A549 (cell line): ENCODE data around the gene HSD17B1. TPM values are rescaled to one million over a fixed set of nuclear protein-coding genes. Genes with fewer than 3 reads are reported as not detected.

Source experiments
- ATAC-seq, 2 experiments: fragments of 200-7000 bp in 1 of 2; fragments of >200 bp in 1 of 2; cut with Nextera tagmentation in 1 of 2; cut with Tn5 transposase in 1 of 2; 3 replicates each; pipeline versions ENCODE4 v1.8.0 to v1.9.1; 2018 to 2020; ENCODE audit warnings: mild to moderate bottlenecking in 1 of 2, moderate library complexity in 1 of 2
- CTCF ChIA-PET: fragments of 300-600 bp; sonication (Branson Sonifier 250); formaldehyde crosslinking; extraction: SDS; loops from one replicate; lab custom pipeline; 2021; ENCODE audit warnings: antibody characterized with exemption, inconsistent platforms; lab: Yijun Ruan, JAX
- POLR2A ChIA-PET: fragments of 350-600 bp; formaldehyde crosslinking; extraction: SDS; loops from one replicate; lab custom pipeline; 2021; ENCODE audit warnings: antibody characterized with exemption, inconsistent platforms; lab: Yijun Ruan, JAX
- DNase-seq, 2 experiments: peaks; one replicate each; pipeline versions ENCODE4 v3.0.0 to v3.0.0-alpha.2; 2011 to 2016; ENCODE audit warnings: low read depth in 1 of 2, low spot score in 1 of 2
- FAIRE-seq: peaks from 2 replicates; lab custom pipeline; 2011; peaks lifted over from hg19 to GRCh38; lab: Jason Lieb, UNC
- H3K27ac ChIP-seq, 2 experiments: fragments of >200 bp; sonication (Bioruptor Twin); formaldehyde crosslinking; 3 replicates each; pipeline ENCODE4 v1.5.1; 2016 to 2017
- H3K4me1 ChIP-seq: fragments of >200 bp; sonication (Bioruptor Twin); formaldehyde crosslinking; 3 replicates; pipeline ENCODE4 v1.6.1; 2016
- H3K4me2 ChIP-seq: fragments of >200 bp; sonication (Bioruptor Twin); formaldehyde crosslinking; 3 replicates; pipeline ENCODE4 v1.6.1; 2016
- H3K4me3 ChIP-seq: fragments of >200 bp; sonication (Bioruptor Twin); formaldehyde crosslinking; 3 replicates; pipeline ENCODE4 v1.5.1; 2016
- H3K9me3 ChIP-seq: fragments of >200 bp; sonication (Bioruptor Twin); formaldehyde crosslinking; 3 replicates; pipeline ENCODE4 v1.6.1; 2016
- EHMT2 ChIP-seq: fragments of 200-600 bp; sonication (generic); IDR thresholded peaks from 2 replicates; pipeline ENCODE4 v1.6.1; 2016; ENCODE audit warnings: antibody characterized with exemption, low read depth, mild to moderate bottlenecking, moderate library complexity
- ESRRA ChIP-seq: fragments of 150-350 bp; IDR thresholded peaks from 2 replicates; pipeline ENCODE4 v1.6.1; 2014; ENCODE audit warnings: mild to moderate bottlenecking, low read length, borderline replicate concordance
- FOXS1 ChIP-seq: fragments of 250-450 bp; sonication (Bioruptor Pico); IDR thresholded peaks from 2 replicates; pipeline ENCODE4 v1.5.0; 2020; ENCODE audit warnings: mild to moderate bottlenecking, moderate library complexity
- GATA3 ChIP-seq: IDR thresholded peaks from 2 replicates; pipeline ENCODE4 v1.6.1; 2012; ENCODE audit warnings: borderline replicate concordance
- HEYL ChIP-seq: fragments of 250-450 bp; sonication (Bioruptor Pico); IDR thresholded peaks from 2 replicates; pipeline ENCODE4 v1.8.0; 2021; ENCODE audit warnings: mild to moderate bottlenecking, moderate library complexity
- HOXB13 ChIP-seq: fragments of 250-450 bp; sonication (Bioruptor Pico); IDR thresholded peaks from 2 replicates; pipeline ENCODE4 v1.5.0; 2020; ENCODE audit warnings: low read depth, mild to moderate bottlenecking, moderate library complexity
- HOXB5 ChIP-seq: fragments of 250-450 bp; sonication (Bioruptor Pico); IDR thresholded peaks from 2 replicates; pipeline ENCODE4 v1.5.0; 2020; ENCODE audit warnings: mild to moderate bottlenecking, moderate library complexity
- JUNB ChIP-seq: fragments of >200 bp; sonication (Bioruptor Twin); formaldehyde crosslinking; IDR thresholded peaks from 2 replicates; pipeline ENCODE4 v1.6.1; 2016
- KDM1A ChIP-seq: fragments of 200-600 bp; sonication (generic); IDR thresholded peaks from 2 replicates; pipeline ENCODE4 v1.6.1; 2016; ENCODE audit warnings: low read depth, mild to moderate bottlenecking
- NR3C1 ChIP-seq: fragments of >200 bp; sonication (Bioruptor Twin); formaldehyde crosslinking; IDR thresholded peaks from 3 replicates; pipeline ENCODE4 v1.6.1; 2017
- POLR2AphosphoS2 ChIP-seq: conservative IDR thresholded peaks from 2 replicates; pipeline ENCODE4 v1.6.1; 2012; ENCODE audit warnings: low read length, improper control_type of control experiment, inconsistent platforms
- RAD21 ChIP-seq, 2 experiments: fragments of >200 bp in 1 of 2; sonication (Bioruptor Twin) in 1 of 2; formaldehyde crosslinking in 1 of 2; IDR thresholded peaks in 1 of 2; conservative IDR thresholded peaks in 1 of 2; 2 replicates in 1 of 2; 3 replicates in 1 of 2; pipeline ENCODE4 v1.6.1; 2012 to 2018; ENCODE audit warnings: inconsistent platforms in 1 of 2
- RFX5 ChIP-seq: fragments of 450-650 bp; IDR thresholded peaks from 2 replicates; pipeline ENCODE4 v1.7.1; 2014; ENCODE audit warnings: antibody characterized with exemption, mild to moderate bottlenecking, moderate library complexity
- TP53 ChIP-seq: fragments of 250-450 bp; sonication (Bioruptor Pico); IDR thresholded peaks from 2 replicates; pipeline ENCODE4 v1.5.0; 2021; ENCODE audit warnings: mild to moderate bottlenecking, moderate library complexity
- USF2 ChIP-seq: fragments of 450-650 bp; IDR thresholded peaks from 2 replicates; pipeline ENCODE4 v1.6.1; 2014; ENCODE audit warnings: antibody characterized with exemption
- ZFP36 ChIP-seq: fragments of 450-650 bp; IDR thresholded peaks from 2 replicates; pipeline ENCODE4 v1.6.1; 2014; ENCODE audit warnings: borderline replicate concordance; ENCODE audit not compliant: partially characterized antibody
- ZSCAN20 ChIP-seq: fragments of 250-450 bp; sonication (Bioruptor Pico); IDR thresholded peaks from 2 replicates; pipeline ENCODE4 v1.8.0; 2022; ENCODE audit warnings: mild to moderate bottlenecking, moderate library complexity
- WGBS: methylation state at CpG from one replicate; pipeline ENCODE4 v1.1.6; 2017; ENCODE audit errors: missing lambda C conversion rate; 5-methylcytosine and 5-hydroxymethylcytosine counted together
- polyA plus RNA-seq, 4 experiments: library from polyadenylated mRNA; depleted of rRNA in 3 of 4; stranded (reverse); fragments of >200 nt; fragmentation: RNase III in 1 of 4; extraction: RNeasy Plus Mini Kit Qiagen cat#74134 plus additional on column Dnase treatment in 1 of 4; gene quantifications; 2 replicates in 3 of 4; 3 replicates in 1 of 4; pipeline ENCODE4 v1.2.3, GENCODE V29; 2011 to 2017
- TF ChIP-seq, protein P1 (sequence below): IDR thresholded peaks from 2 replicates; pipeline ENCODE4 v1.6.1; 2012
- TF ChIP-seq, protein P2 (sequence below): fragments of 150-350 bp; IDR thresholded peaks from 2 replicates; pipeline ENCODE4 v1.6.1; 2014; ENCODE audit warnings: low read depth, mild to moderate bottlenecking, low read length

HSD17B1 gene
- polyA plus RNA-seq, 2 of the 4 experiments (the other 2 are of a cell fraction): 0.49 to 1.5 TPM

- CTCF ChIA-PET: interaction anchor here (0.6 to 4.2 kb wide), 19 partner anchors 9 to 413 kb away, joined by 3 to 37 read pairs (median 4); partner anchors contain the start of genes BECN1, NAGLU and PSMC3IP
- peak in 1 of 2 experiments; percentile 0; a peak in 1 of 6 replicates for ATAC-seq
- DNase-seq: no peak
- POLR2A ChIA-PET: interaction anchor here (0.7 to 1.6 kb wide), 7 partner anchors 10 to 346 kb away, joined by 3 to 22 read pairs (median 3); partner anchors contain the start of genes NAGLU, PSMC3IP and VPS25
- TF ChIP-seq HOXB5 (CRISPR knock-in tag): no peak
- TF ChIP-seq EHMT2: no peak
- TF ChIP-seq, protein P1, sequence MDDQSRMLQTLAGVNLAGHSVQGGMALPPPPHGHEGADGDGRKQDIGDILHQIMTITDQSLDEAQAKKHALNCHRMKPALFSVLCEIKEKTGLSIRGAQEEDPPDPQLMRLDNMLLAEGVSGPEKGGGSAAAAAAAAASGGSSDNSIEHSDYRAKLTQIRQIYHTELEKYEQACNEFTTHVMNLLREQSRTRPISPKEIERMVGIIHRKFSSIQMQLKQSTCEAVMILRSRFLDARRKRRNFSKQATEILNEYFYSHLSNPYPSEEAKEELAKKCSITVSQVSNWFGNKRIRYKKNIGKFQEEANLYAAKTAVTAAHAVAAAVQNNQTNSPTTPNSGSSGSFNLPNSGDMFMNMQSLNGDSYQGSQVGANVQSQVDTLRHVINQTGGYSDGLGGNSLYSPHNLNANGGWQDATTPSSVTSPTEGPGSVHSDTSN: no peak
- peaks cover 18% of the 10 kb centered on the region; the same call in 2 of the 3 replicates for H3K4me1 ChIP-seq
- H3K27ac ChIP-seq: peak overlapping the region in 1 of 2 experiments; percentile 83; a peak in 2 of 6 replicates
- peak overlapping the region; percentile 51 for H3K4me3 ChIP-seq
- WGBS: 81% methylated on average over 14 of the region's 14 CpGs
- peak; percentile 65 for FAIRE-seq
- no peaks in the 10 kb centered on the region for H3K9me3 ChIP-seq
- H3K4me2 ChIP-seq: peak overlapping the region; percentile 89
These were observed 3.5 kb upstream of the HSD17B1 start for GRCh38 chr17:42548993-42549755.

GRCh38 chr17:42553161-42553818 lies 567 bp downstream of the HSD17B1 start:
- Histone ChIP-seq H3K4me3 (peak overlapping the region; percentile 87; the same call in 2 of the 3 replicates), H3K9me3 (no peaks in the 10 kb centered on the region), H3K4me2 (peak overlapping the region; percentile 92), H3K4me1 (peaks cover 23% of the 10 kb centered on the region), H3K27ac (peak overlapping the region in 1 of 2 experiments; percentile 94; a peak in 4 of 6 replicates)
- ATAC-seq (peak in 1 of 2 experiments; percentile 6; a peak in 3 of 6 replicates), DNase-seq (peak in 1 of 2 experiments; percentile 59), FAIRE-seq (no peak)
- POLR2A ChIA-PET: no interaction called here
- TF ChIP-seq EHMT2 (no peak), NR3C1 (no peak), ESRRA (no peak), GATA3 (no peak), JUNB (no peak), KDM1A (no peak), ZSCAN20 (CRISPR knock-in tag) (no peak), HOXB5 (CRISPR knock-in tag) (no peak), HOXB13 (CRISPR knock-in tag) (no peak), TP53 (CRISPR knock-in tag) (no peak), USF2 (no peak), POLR2AphosphoS2 (no peak), RFX5 (no peak), HEYL (CRISPR knock-in tag) (no peak)
- TF ChIP-seq, protein P2, sequence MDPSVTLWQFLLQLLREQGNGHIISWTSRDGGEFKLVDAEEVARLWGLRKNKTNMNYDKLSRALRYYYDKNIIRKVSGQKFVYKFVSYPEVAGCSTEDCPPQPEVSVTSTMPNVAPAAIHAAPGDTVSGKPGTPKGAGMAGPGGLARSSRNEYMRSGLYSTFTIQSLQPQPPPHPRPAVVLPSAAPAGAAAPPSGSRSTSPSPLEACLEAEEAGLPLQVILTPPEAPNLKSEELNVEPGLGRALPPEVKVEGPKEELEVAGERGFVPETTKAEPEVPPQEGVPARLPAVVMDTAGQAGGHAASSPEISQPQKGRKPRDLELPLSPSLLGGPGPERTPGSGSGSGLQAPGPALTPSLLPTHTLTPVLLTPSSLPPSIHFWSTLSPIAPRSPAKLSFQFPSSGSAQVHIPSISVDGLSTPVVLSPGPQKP: no peak
- 94% methylated on average over 45 of the region's 45 CpGs for WGBS
- CTCF ChIA-PET: interaction anchor here (0.5 to 3.3 kb wide), 10 partner anchors 11 to 266 kb away, joined by 3 to 13 read pairs (median 6); partner anchors contain the start of genes NAGLU and PSMC3IP

DNA sequence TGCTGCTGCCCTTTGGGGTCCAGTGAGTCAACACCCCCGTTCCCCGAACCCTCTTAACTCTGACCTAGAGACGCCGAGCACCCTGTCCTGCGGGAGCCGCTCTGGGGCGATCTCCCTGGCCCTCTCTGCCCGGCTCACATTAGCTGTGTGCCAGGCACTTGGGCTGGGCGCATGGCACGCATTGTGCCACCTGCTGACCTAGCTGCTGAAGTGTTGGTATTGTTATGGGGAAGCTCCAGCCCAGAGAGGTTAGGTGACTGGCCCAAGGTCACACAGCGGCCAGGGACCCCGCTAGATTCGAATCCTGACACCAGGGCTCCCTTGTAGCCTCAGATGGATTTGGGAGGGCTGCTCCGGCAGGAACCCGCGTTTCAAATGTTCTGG lies 1.1 kb downstream of the HSD17B1 start:
- ChIA-PET CTCF (interaction anchor here (0.5 to 3.3 kb wide), 9 partner anchors 10 to 233 kb away, joined by 3 to 13 read pairs (median 5); partner anchors contain the start of genes NAGLU and PSMC3IP), POLR2A (interaction anchor here (1.0 to 1.8 kb wide), 3 partner anchors 12 to 219 kb away, joined by 4 to 7 read pairs (median 4); partner anchors contain the start of genes MLX, PSMC3IP and VPS25)
- no peak for FAIRE-seq
- Histone ChIP-seq H3K9me3 (no peaks in the 10 kb centered on the region), H3K4me3 (peak overlapping the region; percentile 87), H3K4me1 (peaks cover 20% of the 10 kb centered on the region), H3K27ac (peak overlapping the region; percentile 94), H3K4me2 (peak overlapping the region; percentile 92)
- TF ChIP-seq ZFP36: peak; percentile 98
- TF ChIP-seq FOXS1: no peak
- peak; percentile 89; the same call in 1 of the 2 replicates for TF ChIP-seq KDM1A
- TF ChIP-seq RAD21 (conservative IDR thresholded peaks at IDR 0.05 in 1 of 2, IDR thresholded peaks at IDR 0.05 in 1 of 2): 0 out of 5 replicates have a peak, but pooled peaks of 1 of the 2 experiments have one; percentile 14
- DNase-seq: no peak
- WGBS: 42% methylated on average over 16 of the region's 16 CpGs
- ATAC-seq: peak; percentile 17 to 42; a peak in 3 of 6 replicates
